HepG2 (cell line): ENCODE data around the gene PLA2G2E. TPM values are rescaled to one million over a fixed set of nuclear protein-coding genes. Genes with fewer than 3 reads are reported as not detected.

Source experiments
- ARID3A ChIP-seq: IDR thresholded peaks from 2 replicates; pipeline ENCODE4 v1.6.1; 2012; ENCODE audit warnings: low read depth, low read length, improper control_type of control experiment
- CERS6 ChIP-seq: sonication (generic); formaldehyde crosslinking; IDR thresholded peaks from 2 replicates; pipeline ENCODE4 v1.5.0; 2020; ENCODE audit warnings: missing genetic modification reagents
- DRAP1 ChIP-seq: IDR thresholded peaks from 2 replicates; pipeline ENCODE4 v1.6.1; 2016; ENCODE audit warnings: missing genetic modification reagents, missing compliant biosample characterization
- GATA4 ChIP-seq: sonication (generic); IDR thresholded peaks from 2 replicates; pipeline ENCODE4 v1.6.1; 2016; ENCODE audit warnings: antibody characterized with exemption, low read depth, borderline replicate concordance
- GATAD2A ChIP-seq: IDR thresholded peaks from 2 replicates; pipeline ENCODE4 v1.6.1; 2016
- HNF1A ChIP-seq, 2 experiments: sonication (generic) in 1 of 2; formaldehyde crosslinking in 1 of 2; IDR thresholded peaks; 2 replicates each; pipeline versions ENCODE4 v1.4.0 to v1.6.1; 2016 to 2020; ENCODE audit warnings: borderline replicate concordance in 1 of 2, low read depth in 1 of 2, mild to moderate bottlenecking in 1 of 2, missing genetic modification reagents in 1 of 2
- HOXA3 ChIP-seq: sonication (generic); formaldehyde crosslinking; IDR thresholded peaks from 2 replicates; pipeline ENCODE4 v1.5.0; 2020; ENCODE audit warnings: missing genetic modification reagents
- NCOR1 ChIP-seq: fragments of 200-600 bp; sonication (generic); IDR thresholded peaks from 2 replicates; pipeline ENCODE4 v1.7.0; 2017; ENCODE audit warnings: antibody characterized with exemption, low read length, borderline replicate concordance
- RNF219 ChIP-seq: sonication (generic); formaldehyde crosslinking; IDR thresholded peaks from 2 replicates; pipeline ENCODE4 v1.5.0; 2020; ENCODE audit warnings: mild to moderate bottlenecking, missing genetic modification reagents
- RXRB ChIP-seq: IDR thresholded peaks from 2 replicates; pipeline ENCODE4 v1.6.1; 2016; ENCODE audit warnings: borderline replicate concordance, missing genetic modification reagents, missing compliant biosample characterization
- TEAD3 ChIP-seq: optimal IDR thresholded peaks from 2 replicates; pipeline ENCODE3; 2016; ENCODE audit warnings: borderline replicate concordance
- THAP11 ChIP-seq: IDR thresholded peaks from 2 replicates; pipeline ENCODE4 v1.6.1; 2016; ENCODE audit warnings: missing biosample characterization, missing genetic modification reagents
- ZFX ChIP-seq: sonication (generic); formaldehyde crosslinking; IDR thresholded peaks from 2 replicates; pipeline ENCODE4 v1.4.0; 2020; ENCODE audit warnings: mild to moderate bottlenecking, low read depth, missing genetic modification reagents, moderate library complexity
- ZNF276 ChIP-seq: sonication (generic); formaldehyde crosslinking; IDR thresholded peaks from 2 replicates; pipeline ENCODE4 v1.4.0; 2020; ENCODE audit warnings: mild to moderate bottlenecking, low read depth, missing genetic modification reagents
- polyA plus RNA-seq, 8 experiments: library from polyadenylated mRNA; depleted of rRNA in 3 of 8; stranded (reverse) in 7 of 8; unstranded in 1 of 8; fragments of >200 nt; fragmentation: Illumina TruSeq in 4 of 8; extraction: Trizol in 4 of 8; gene quantifications; 2 replicates each; pipeline versions ENCODE4 v1.2.1 to v1.2.3, GENCODE V29; 2011 to 2016; ENCODE audit warnings: low read depth in 4 of 8, missing spikeins in 1 of 8, mixed read lengths in 1 of 8; ENCODE audit not compliant: insufficient read depth in 1 of 8
- total RNA-seq, 5 experiments: library from RNA; depleted of rRNA; stranded (reverse); fragments of >200 nt; fragmentation: Illumina TruSeq; extraction: Trizol; gene quantifications; 2 replicates each; pipeline ENCODE4 v1.2.3, GENCODE V29; 2016; ENCODE audit warnings: low read depth in 1 of 5

Gene PLA2G2E
- total and polyA plus RNA-seq, 2 of the 13 experiments (the other 11 are each of a cell fraction or from before 2014, with no cell fraction given): not detected

- TF ChIP-seq RNF219 (CRISPR knock-in tag) (0 out of 2 replicates have a peak, but pooled peaks have one; percentile 50), HOXA3 (CRISPR knock-in tag) (peak; percentile 53; the same call in 1 of the 2 replicates), ZNF276 (CRISPR knock-in tag) (0 out of 2 replicates have a peak, but pooled peaks have one; percentile 14), CERS6 (CRISPR knock-in tag) (no peak), ZFX (peak; percentile 50; the same call in 1 of the 2 replicates), GATAD2A (CRISPR knock-in tag) (peak; percentile 96), NCOR1 (peak; percentile 44; the same call in 1 of the 2 replicates), HNF1A (IDR thresholded peaks at IDR 0.05; ENCODE audit: low read depth) (no peak), HNF1A (CRISPR knock-in tag; IDR thresholded peaks at IDR 0.05; ENCODE audit: borderline replicate concordance) (peak; percentile 71; the same call in 1 of the 2 replicates), DRAP1 (peak; percentile 49; the same call in 1 of the 2 replicates), ARID3A (peak; percentile 39; the same call in 1 of the 2 replicates), RXRB (CRISPR knock-in tag) (peak; percentile 93), TEAD3 (CRISPR knock-in tag) (peak; percentile 76), THAP11 (CRISPR knock-in tag) (peak; percentile 37; the same call in 1 of the 2 replicates), GATA4 (peak; percentile 67; the same call in 1 of the 2 replicates)
These were observed 2.1 kb upstream of the PLA2G2E start (continued) for GRCh38 chr1:19925342-19926070.
